NCI-H510A (cell line): ENCODE measurements around the gene SESN1.

ENCODE experiments used
- DNase-seq: peaks from one replicate; lab custom pipeline; 2025; lab: John Stamatoyannopoulos, UW

SESN1 gene

DNA sequence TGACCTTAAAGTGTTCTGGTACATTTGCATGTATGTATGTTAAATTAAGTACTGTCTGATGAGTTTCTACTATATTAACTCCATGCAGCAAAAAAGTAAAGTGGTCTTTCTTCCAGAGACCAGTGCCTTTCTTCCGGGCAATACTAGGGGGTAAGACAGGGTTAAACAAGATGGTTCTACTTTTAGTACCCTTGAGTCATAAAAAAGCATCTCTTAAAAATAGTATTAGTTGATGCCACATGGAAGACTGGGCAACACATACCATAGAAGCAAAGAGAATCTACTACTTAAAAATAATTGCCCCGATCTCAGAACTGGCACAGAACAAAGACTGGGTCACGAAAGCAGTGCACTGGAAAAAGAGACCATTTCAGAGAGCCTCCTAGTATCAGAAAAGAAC is 66.2 kb downstream of the SESN1 start:
- no peak for DNase-seq

DNA sequence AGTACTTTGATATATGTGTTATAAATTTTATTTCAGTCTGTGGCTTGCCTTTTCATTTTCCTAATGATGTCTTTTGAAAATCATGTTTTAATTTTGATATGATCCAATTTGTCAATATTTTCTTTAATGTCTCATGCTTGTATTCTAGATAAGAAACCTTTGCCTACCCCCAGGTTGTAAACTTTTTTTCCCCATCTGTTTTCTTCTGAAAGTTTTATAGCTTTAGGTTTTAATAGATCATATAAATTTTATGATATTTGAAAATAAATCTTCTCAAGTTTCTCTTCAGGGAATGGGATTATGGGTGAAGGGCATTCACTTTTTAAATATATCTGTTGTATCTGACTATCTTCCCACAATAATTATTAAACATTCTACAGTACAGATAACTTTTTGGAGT is 66.7 kb downstream of the SESN1 start:
- DNase-seq = no peak

DNA sequence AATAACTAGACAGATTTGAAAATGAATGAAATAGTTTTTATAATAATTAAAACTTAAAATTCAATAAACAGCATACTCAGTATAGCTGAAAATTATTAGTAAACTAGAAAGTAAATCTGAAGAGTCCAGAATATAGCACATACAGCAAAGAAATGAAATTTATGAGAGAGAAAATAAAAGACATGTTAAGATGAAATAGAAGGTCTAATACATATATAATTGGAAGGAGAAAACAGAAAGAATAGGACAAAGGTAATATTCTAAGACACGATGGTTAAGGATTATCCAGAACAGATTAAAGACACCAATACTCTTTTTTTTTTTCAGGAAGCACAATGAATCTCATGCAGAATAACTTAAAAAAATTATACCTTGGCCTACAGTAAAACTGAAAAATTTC is 69.0 kb downstream of the SESN1 start:
- no peak for DNase-seq

DNA sequence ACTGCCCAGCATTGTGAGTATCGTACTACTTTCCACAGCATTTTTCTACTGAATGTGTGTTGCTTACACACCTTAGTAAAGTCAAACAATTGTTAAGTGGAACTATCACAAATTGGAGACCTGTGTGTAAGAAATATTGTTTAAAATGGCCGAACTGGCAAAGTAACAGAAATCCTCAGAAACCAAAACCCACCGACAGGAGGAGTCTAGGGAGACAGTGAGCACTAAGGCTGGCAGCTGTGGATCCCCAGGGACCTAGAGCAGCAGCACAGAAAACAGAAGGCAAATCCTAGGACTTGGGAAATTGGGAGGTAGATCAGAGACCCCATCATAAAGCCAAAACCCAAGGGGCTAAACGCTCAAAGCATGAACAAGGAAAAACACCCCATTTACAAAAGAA is 69.9 kb downstream of the SESN1 start:
- no peak for DNase-seq

DNA sequence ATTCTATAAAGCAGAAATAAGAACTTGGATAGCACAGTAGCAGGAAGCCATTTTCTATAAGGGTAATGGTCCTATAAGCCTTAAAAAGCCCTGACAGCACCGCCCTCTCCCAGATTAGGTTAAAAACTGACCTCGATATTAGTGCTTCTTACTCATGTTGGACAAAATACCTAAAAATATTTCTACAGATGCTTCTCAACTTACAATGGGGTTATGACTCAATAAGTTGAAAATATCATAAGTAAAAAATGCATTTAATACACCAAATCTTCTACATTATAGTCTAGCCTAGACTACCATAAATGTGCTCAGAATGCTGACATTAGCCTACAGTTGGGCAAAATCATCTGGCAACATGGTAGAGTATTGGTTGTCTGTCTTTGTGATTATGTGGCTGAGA is 70.3 kb downstream of the SESN1 start:
- DNase-seq = no peak

DNA sequence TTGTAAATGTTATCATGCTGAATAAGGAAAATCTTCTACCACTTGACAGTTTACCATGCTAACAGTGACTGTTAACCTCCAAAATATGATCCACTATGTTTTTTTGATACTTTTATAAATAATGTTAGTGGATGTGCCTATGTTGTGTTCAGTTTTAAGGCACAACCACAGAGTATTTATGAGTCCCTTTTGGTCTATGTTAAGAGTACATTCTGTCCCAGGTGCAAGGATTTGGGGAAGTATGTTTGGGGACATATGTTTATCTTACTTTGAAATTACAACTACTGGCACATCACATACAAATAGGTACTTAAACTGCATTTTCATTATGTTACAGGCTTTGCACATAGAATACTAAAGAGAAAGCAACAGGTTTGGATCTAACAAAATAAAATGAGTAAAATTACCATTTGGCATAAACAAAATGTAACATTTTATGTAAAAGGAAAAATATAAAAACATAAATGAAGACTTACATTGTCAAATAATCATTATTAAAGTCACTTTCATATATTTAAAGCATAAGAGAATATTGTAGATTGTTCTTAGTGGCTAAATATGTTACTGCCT is 71.2 kb downstream of the SESN1 start:
- no peak for DNase-seq

DNA sequence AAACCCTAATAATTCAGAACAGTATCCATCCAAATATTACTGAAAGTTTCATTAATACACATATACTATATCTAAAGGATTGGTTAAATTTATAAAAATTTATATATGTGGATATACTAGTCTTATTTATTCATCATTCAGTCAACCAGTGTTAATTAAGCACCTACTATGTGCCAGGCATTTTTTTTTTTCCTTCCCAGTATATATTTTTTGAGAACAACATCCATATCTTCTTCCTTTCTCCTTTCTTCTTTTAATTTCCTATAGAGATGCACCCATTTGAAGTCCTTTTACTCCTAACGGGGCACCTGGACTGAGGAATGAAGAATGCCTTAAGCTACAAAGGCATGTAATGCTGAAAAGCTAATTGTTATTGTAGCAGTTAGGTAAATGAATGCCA is 72.8 kb downstream of the SESN1 start:
- DNase-seq = no peak

DNA sequence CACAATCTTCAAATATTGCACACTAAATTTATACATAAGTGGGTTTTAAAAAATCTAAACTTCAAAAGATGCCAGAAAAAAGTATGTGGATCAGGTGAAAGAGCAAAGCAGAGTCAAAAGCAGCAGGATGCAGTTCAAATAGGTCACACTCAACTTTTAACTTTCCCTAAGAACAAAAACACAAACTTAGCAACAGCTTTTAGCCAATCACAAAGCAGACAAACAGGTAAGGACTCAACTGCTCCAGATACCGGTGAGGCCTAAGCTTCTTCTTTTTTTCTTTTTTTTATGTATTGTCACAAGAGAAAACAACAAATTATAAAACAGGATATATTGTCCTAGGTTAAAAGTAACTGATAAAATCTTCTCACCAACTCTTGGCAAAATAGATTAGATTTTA is 74.7 kb downstream of the SESN1 start:
- no peak for DNase-seq

DNA sequence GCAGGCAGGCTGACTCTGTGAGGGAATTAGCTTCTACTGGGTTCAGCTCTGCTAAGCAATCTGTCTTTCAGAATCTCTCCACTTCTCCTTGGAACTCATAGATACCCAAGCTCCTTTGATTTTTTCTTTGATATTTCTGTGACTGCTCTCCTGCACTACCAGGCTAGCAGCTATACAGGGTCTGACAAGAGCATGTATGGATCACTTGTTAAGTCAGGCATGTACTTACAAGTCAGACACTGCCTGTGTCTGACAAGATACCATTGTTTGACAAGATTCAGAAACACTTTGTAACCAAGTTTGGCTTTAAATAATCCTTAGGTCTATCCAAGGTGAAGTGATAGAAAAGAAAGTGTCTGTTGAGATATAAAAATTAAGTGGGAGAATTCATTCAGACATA is 79.5 kb downstream of the SESN1 start:
- DNase-seq = no peak

DNA sequence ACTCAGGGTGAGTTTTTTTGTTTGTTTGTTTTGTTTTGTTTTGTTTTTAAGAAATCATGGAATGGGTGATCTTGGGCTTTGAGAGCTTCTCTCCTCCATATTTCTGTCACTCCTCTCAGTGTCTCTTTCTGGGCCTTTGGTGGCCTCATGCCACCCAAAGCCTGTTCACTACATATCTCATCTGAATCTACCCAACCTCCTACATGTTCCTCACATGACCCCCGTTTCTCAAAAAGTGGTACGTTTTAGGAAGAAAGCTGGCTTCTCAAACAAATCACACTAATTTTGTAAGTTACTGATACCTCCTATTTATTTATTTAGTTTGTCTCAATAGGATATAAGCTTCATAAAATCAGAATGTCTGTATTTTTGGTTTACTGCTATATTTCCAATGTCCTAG is 80.0 kb downstream of the SESN1 start:
- DNase-seq = no peak

DNA sequence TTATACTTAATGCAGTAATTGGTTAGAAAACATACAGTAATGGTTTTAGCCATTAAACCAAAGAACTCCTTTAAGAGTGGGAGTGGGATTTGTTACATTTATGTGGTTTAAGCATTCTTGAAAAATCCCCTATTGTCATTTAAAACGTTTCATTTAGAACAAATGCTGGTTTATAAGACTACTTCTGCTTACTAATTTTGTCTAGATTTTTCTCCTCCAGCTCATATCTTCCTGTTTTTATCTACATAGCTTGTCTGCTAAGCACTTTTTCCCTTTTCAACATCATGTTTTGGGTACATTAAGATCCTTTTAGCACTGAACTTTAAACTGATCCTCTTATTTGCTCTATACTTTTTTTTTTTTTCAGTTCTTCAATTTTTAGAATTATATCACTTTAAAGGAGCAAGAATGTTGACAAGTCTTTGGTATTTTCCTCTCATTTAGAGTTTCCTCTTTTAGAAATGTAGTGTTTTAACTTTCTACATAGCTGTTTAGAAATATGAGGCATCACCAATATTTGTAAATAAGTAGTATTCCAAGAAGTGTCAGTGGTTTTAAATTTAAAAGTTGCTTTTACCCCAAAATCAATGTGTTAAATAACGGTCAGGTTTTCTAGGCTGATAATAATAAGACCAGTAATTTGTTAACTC is 80.9 kb downstream of the SESN1 start:
- DNase-seq = no peak

DNA sequence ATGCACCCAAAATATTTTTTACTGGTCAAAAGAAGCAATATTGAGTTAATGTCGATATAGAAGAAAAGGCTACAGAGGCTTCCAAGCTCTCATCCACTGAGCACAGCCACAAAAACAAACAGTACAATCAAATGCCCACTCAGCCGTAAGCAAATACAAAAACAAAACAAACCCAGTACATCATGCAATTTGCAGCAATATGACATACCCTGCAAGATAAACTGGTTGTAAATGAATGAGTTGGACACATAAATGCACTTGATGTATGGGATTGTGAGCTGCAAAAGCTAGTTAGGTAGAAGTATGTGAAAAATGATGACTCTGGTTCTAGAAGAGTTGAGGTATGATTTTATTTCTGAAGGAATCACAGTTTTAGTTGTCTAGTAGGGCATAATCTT is 83.9 kb downstream of the SESN1 start:
- DNase-seq = no peak

DNA sequence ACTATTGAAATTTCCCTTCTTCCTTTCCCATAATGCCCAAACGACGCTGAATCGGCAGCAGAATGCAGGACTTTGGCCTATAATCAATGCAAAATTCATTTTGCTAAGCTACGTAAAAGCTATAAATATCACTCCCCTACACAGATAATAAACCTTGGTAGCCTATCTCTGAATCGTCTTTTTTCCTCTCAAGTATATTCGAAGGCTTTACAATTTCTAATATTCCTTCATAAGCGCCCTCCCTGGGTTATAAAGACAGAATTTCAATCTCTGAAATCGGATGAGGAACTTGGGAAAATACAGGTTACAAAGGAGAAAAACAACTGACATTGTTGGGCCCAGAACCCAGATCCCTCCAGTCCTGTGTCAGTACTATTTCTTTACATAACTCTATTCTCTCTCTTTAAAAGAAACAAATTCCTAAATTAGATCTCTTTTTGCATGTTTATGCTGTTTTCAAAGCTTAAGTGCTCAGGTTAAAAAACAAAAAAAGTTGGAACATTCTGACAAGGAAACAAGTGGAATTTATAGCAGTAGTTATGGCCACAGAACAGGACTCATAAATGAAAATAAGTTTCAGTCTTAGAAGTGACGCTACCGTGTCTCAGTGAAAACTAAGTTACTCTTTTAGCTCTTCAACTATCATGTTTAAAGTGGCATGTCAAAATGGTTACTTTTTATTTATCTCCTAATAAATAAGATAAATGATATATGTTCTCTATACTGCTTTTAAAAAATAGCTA is 84.5 kb downstream of the SESN1 start:
- no peak for DNase-seq

DNA sequence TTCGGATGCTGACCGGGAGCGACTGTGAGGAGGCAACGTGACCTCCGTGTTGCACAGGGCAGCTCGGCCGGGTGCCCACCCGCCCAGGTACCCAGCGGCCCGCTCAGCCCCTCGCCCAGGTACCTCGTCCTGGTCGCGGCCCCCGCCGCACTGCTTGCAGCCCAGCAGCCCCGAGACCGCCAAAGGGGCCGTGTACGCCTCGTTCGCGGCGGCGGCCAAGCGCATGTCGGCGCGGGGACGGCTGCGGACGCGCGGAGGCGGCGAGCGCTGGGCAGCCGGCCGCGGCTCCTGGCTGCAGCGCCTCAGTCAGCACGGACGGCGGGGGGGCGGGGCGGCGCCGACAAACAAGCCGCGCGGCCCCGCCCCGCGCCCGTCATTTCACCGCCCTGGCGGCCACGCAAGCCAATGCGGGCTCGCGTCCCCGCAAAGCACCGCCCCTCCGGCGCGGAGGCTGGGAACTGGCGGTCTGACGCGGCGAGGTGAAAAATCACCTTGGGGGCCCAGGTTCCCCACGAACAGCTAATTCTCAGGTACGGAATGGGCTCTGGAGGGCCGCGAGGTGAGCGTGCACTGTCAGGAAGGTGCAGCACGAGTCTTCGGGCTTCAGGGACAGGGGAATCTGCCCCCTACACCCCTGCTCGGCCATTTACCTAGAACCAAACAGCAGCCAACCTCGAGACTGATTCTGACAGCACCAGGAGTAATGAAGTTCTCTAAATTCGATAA is 85.2 kb downstream of the SESN1 start:
- DNase-seq = peak; percentile 61

DNA sequence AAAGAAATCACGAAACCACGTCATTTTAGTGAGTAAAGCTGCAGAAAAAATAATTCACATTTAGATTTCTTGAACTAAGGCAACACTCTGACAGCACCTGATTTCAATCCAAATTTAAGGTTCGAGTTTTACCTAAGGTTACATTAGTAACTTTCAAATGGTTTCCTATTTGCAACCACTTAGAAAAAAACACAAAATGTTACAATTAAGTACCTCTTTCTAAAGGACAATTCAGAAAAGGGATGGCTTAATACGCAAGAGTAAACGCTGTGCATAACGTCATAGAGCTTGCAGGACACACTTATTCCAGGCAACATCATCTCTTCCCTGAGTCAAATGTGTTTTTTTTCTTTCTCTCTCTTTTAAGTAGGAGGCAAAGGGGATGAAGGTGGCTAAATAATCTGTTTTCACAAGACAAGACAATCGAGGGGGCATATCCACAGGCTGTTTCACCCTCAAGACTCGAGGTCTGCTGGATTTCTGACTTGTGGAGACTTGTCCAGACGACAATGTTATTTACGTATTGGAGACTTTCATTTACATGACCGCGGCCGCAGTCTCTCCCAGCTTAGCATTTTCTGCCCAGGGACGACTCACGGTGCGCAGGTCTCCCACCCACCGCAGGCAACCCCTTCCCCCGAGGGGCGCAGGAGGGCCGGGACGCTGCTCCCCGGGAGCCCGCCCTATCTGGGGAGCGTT is 86.0 kb downstream of the SESN1 start:
- no peak for DNase-seq

DNA sequence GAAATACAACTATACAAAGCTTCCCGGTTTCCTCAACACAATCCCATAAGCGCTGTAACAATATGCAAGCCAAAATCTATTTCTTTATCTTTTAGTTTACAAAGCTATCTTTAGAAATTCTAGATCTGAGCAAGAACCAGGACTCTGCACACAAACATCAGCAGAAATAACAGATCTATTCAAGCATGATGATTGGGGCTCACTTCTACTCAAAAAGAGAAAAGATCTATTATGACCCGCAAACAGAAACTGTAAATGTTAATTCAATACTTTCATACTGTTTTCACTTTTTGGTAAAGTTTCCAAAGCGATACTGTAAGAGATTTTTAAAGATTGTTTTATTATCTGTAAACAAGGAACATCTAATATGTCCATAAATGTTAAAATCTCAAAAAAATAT is 86.6 kb downstream of the SESN1 start:
- no peak for DNase-seq

DNA sequence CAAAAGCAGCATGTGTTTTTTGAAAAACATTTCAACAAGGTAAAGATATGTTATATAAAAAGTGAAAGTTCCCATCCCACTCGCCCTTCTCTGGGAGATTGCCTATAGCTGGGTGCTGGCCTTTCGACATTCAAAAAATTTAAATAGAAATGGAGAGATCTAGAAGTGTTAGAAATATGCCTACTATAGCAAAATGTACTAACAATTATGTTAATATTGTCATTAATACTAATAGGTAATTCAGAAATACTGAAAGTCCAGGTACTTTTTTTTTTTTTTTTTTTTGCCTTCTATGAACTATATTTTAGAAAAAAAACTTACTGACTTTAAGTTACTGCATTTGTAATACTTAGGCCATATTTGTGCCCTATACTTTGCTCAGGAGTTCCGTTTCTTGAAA is 87.1 kb downstream of the SESN1 start:
- no peak for DNase-seq

DNA sequence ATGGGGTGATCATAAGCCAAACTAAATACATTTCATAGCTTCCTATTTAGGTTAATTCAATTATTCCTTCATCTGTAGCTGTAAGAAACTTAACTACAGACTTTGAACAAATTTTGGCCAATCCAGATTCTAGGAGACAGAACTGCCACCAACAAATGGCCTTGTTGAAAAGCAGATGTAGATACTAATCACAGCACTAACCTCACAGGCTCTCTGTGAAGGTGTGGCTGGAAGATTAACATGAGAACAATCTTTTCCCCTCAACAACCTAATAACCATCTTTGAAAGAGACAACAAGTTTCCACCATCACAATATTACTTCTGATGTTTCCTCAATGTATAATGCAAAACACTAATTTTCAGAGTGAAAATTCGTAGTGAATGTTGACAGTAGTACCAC is 87.8 kb downstream of the SESN1 start:
- DNase-seq = no peak

DNA sequence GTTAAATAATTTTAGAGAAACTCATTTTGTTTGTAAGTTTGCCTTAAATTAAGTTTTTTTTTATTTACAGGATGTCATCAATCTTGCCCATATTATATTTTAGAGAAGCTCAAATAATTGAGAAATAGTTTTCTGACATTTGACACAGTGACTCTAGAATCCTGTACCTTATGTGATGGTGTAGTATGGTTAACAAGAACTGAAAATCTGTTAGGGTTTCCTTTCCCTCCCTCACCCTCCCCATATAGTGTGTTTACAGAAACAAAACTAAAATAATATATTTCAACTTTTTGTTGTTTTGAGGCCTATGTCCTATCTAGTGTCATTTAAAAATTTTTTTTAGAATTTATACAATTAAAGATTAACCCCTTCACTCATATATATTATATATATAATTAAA is 91.8 kb downstream of the SESN1 start:
- DNase-seq = no peak

DNA sequence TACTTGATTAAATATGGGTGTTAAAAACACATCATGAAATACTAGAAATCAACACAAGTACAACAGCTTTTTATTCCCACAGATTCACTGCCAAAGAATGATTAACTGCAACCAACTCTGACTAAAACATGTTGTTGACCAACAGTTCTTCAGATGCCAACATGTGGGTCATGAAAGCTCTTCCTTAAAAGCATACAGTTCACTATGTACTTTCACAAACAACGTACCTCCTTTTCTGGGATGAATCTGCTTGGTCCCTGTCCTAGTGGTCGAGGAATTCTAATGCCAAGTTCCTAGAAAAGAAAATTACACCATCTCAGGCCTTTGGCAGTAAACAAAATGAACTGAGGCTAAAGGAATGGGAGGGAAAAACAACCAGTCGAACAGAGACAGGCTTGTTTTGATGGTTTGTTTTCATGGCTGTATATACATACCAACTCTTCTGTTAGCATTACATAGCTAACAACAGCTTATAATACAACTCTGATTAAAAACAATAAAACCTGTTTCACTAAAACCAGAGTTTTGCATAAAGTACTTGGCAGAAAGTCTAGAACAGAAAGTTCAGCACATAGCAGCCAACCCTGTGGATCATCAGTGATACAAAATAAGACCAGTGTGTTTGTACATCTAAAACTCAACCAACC is 92.5 kb downstream of the SESN1 start:
- DNase-seq = no peak

DNA sequence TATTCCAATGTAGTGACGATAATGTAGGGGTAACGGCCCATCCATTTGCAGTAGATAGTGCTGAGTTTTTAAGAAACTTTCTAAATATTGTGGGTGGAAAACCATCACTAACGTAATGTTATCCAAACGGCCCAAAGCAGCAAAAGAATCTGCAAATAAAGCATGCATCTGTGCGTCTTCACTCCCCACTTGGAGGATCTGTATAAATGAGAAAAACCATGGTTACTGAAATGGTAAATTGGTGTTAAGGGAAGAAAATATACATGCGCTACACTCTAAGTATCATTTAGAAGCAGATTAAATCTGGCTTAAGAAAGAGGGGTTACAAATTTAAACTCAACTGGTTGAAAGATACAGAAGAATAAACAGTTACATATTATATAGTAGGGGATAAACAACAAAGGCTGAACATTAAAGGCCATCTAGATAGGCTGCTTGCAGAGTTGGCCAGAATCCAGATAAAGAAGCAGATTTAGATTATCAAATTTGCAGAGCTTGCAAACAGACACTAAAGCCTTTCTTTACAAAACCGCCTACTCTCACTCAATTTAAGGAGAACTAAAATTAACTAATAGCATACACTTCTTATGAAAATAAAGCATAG is 93.3 kb downstream of the SESN1 start:
- no peak for DNase-seq

DNA sequence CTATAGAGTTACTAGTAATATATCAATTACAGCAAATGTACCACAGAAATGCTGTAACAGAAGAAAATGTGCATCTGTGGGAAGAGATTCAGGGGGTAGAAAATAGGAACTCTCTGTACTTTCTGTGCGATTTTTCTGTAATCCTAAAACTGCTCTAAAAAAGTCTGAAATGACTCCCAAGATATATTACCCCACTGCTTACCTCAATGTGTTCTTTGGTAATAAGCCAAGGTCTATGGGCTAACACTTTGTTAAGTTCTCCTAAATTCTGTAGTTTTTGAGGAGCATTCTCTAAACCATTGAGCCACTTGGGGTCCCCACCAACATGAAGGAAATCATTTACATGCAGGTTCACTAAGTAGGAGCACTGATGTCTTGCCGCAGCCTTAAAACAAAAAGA is 94.4 kb downstream of the SESN1 start:
- no peak for DNase-seq
